Motor neuron (in vitro differentiated cells): Measurements from ENCODE around the gene TNC. TPM values are rescaled to one million over a fixed set of nuclear protein-coding genes. Genes with fewer than 3 reads are reported as not detected.
A peak's percentile ranks its signal among the peaks of the same experiment; 100 is the strongest.

Experiments
- ATAC-seq, 8 experiments: fragments of 200-7000 bp; cut with Tn5 transposase; replicated peaks in 6 of 8; 2 replicates each; pipeline ENCODE4 v1.8.0; 2021; ENCODE audit warnings: mild to moderate bottlenecking in 8 of 8, moderate library complexity in 8 of 8
- H3K27ac ChIP-seq, 2 donors: fragments of 250-450 bp; sonication (Bioruptor Pico); 2 replicates each; pipeline ENCODE4 v1.9.0; 2021; ENCODE audit warnings: antibody characterized with exemption in 2 of 2, mild to moderate bottlenecking in 2 of 2, moderate library complexity in 1 of 2
- H3K4me1 ChIP-seq, 2 donors: fragments of 250-450 bp; sonication (Bioruptor Pico); replicated peaks in 1 of 2; 2 replicates each; pipeline ENCODE4 v1.6.1; 2021; ENCODE audit warnings: antibody characterized with exemption in 2 of 2, mild to moderate bottlenecking in 2 of 2, moderate library complexity in 1 of 2
- H3K4me3 ChIP-seq, 5 donors: fragments of 250-450 bp; sonication (Bioruptor Pico); 2 replicates each; pipeline ENCODE4 v1.9.0; 2021; ENCODE audit warnings: antibody characterized with exemption in 5 of 5, mild to moderate bottlenecking in 5 of 5, moderate library complexity in 4 of 5
- WGBS, 10 experiments: fragments of 450-650 bp; shearing (Covaris generic); methylation state at CpG; one replicate each; pipeline ENCODE4 v1.0.0; 2022; 5-methylcytosine and 5-hydroxymethylcytosine counted together
- in situ Hi-C, 9 experiments: fragments of 400-800 bp; cut with MboI; loops; one replicate each; pipeline ENCODE4 v1.15.0; 2021; ENCODE audit warnings: low sequenced_read_pairs in 9 of 9, low pct_unique_long_range_greater_than_20kb in 2 of 9; ENCODE audit not compliant: unreplicated experiment in 9 of 9
- total RNA-seq, 8 experiments: library from RNA; unstranded; fragments of 300-600 nt; gene quantifications; 2 replicates each; pipeline versions ENCODE4 v1.2.3 to v1.2.4, GENCODE V29; 2022

The TNC gene
- total RNA-seq, 8 experiments from 2014 or later = 0.10 to 95.8 (median 2.6) TPM

- peaks cover 10 to 15% of the 10 kb centered on the region in 2 donors for H3K4me1 ChIP-seq
- 3 to 75% (median 24%) methylated on average over 2 to 4 of the region's 4 CpGs; no CpG with 5 or more reads in 2 of the 10 experiments for WGBS, 10 experiments
- ATAC-seq = peak in 5 of 8 experiments; percentile 18 to 88 (median 46)
- in situ Hi-C loops = no loop called here
- no peak overlapping the region for H3K4me3 ChIP-seq
- no peak overlapping the region for H3K27ac ChIP-seq
Observed at GRCh38 chr9:115146581-115147021, 28.6 kb upstream of the TNC start.

- H3K4me3 ChIP-seq = no peak overlapping the region
- whole genome bisulfite sequencing, 10 experiments = 88 to 100% (median 100%) methylated on average over 1 to 2 of the region's 2 CpGs; no CpG with 5 or more reads in 3 of the 10 experiments
- no peak for ATAC-seq
- H3K27ac ChIP-seq = no peak overlapping the region
- peaks cover 10 to 15% of the 10 kb centered on the region in 2 donors for H3K4me1 ChIP-seq
- in situ Hi-C loops = no loop called here
Observed at GRCh38 chr9:115144706-115145105, 26.7 kb upstream of the TNC start.

GRCh38 chr9:115143689-115144088 lies 25.7 kb upstream of the TNC start:
- Histone ChIP-seq H3K4me3 (no peak overlapping the region), H3K27ac (no peak overlapping the region), H3K4me1 (peaks cover 7 to 8% of the 10 kb centered on the region in 2 donors)
- in situ Hi-C loops = no loop called here
- 20 to 60% (median 50%) methylated on average over 1 to 2 of the region's 2 CpGs; no CpG with 5 or more reads in 5 of the 10 experiments for WGBS, 10 experiments
- ATAC-seq = no peak

- no peak overlapping the region for H3K27ac ChIP-seq
- in situ Hi-C loops = no loop called here
- no peak for ATAC-seq
- peaks cover under 1 to 3% of the 10 kb centered on the region in 2 donors for H3K4me1 ChIP-seq
- 40 to 92% (median 66%) methylated on average over 1 to 5 of the region's 6 CpGs; no CpG with 5 or more reads in 2 of the 10 experiments for WGBS, 10 experiments
- no peak overlapping the region for H3K4me3 ChIP-seq
Observed at GRCh38 chr9:115142517-115143270, 24.7 kb upstream of the TNC start.

- H3K27ac ChIP-seq = no peak overlapping the region
- no peak overlapping the region for H3K4me3 ChIP-seq
- ATAC-seq = no peak
- in situ Hi-C loops = no loop called here
- H3K4me1 ChIP-seq = peaks cover 0 to 3% of the 10 kb centered on the region in 2 donors
Observed at GRCh38 chr9:115142090-115142489, 24.1 kb upstream of the TNC start.

GRCh38 chr9:115141612-115142011 lies 23.7 kb upstream of the TNC start:
- H3K4me1 ChIP-seq = peaks cover 0 to 3% of the 10 kb centered on the region in 2 donors
- ATAC-seq = no peak
- H3K27ac ChIP-seq = no peak overlapping the region
- in situ Hi-C loops = no loop called here
- no peak overlapping the region for H3K4me3 ChIP-seq
- WGBS, 10 experiments = 63 to 100% (median 83%) methylated on average over 1 to 3 of the region's 3 CpGs; no CpG with 5 or more reads in 1 of the 10 experiments

- Histone ChIP-seq H3K4me1 (no peaks in the 10 kb centered on the region), H3K4me3 (no peak overlapping the region), H3K27ac (no peak overlapping the region)
- WGBS, 10 experiments = 13 to 100% (median 78%) methylated on average over 1 to 2 of the region's 2 CpGs; no CpG with 5 or more reads in 2 of the 10 experiments
- ATAC-seq = no peak
- in situ Hi-C loops = no loop called here
Observed at GRCh38 chr9:115138151-115138550, 20.2 kb upstream of the TNC start.

- Histone ChIP-seq H3K4me1 (peaks cover 0 to 4% of the 10 kb centered on the region in 2 donors), H3K27ac (no peak overlapping the region), H3K4me3 (no peak overlapping the region)
- ATAC-seq = no peak
- WGBS, 10 experiments = 60 to 100% (median 61%) methylated on average over 1 to 2 of the region's 2 CpGs; no CpG with 5 or more reads in 5 of the 10 experiments
- in situ Hi-C loops = no loop called here
Observed at GRCh38 chr9:115137526-115137925, 19.6 kb upstream of the TNC start.

DNA sequence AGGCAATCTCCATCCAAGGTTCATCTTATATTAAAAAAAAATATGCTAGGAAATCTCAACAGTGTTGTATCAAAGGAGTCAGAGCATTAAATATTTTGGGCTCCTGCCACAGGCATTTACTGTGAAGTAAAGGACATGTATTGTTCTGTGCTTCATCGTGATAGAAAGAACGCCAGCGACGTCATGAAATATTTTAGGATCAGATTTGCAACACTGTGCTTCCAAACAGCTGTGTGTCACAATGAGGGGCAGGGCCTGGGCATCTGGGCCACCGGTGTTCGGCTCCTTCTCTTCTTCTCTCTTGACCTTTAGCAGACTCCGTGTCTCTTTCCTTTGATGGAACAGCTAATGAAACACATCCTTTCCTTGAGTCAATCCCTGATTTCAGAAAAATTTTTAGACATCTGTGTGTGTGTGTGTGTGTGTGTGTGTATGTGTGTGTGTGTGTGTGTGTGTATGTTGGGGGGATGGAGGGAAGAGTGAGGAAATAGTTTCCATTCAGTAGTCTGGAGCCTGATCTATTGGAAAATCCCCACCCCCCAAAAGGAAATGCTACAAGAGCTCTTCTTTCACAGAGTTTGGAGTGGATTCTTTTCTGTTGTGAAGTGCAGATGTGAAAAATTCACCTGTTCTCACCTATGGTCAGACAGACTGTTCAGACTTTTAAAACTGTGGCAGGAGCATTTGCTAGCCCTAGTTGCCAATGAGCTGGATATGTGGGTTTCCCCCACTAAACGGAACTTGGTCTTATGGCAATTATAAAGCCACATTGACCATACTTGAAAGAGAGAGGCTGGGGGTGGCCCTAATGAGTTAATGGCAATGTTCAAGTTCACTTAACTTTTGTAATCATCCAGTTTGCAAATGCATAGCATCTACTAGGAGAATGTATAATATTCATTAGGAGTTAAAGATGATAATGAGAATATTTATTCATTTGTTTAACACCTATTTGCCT lies 18.1 kb upstream of the TNC start:
- H3K27ac ChIP-seq = no peak overlapping the region
- peaks cover 0 to 4% of the 10 kb centered on the region in 2 donors for H3K4me1 ChIP-seq
- peak in 1 of 8 experiments; percentile 27 for ATAC-seq
- 0 to 93% (median 65%) methylated on average over 1 to 7 of the region's 8 CpGs; no CpG with 5 or more reads in 2 of the 10 experiments for WGBS, 10 experiments
- in situ Hi-C loops = no loop called here
- no peak overlapping the region for H3K4me3 ChIP-seq

DNA sequence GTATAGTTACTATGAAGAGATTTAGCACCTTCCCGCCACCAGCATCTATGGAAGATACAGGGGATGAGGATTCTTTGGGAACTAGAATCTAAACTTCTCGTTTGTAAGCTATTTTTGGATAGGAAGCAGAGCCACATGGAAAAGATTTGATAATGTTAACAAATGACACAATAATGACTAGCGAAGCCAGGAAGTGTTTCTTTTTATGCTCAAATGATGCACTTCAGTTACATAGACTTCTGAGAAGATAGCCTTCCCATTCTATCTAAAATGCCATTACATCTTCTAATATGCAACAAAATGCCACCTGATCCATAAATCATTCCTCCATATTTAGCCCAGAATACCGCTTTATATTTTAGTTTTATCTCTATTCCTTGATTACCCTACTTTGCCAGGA lies 17.0 kb upstream of the TNC start:
- in situ Hi-C loops = no loop called here
- Histone ChIP-seq H3K27ac (no peak overlapping the region), H3K4me3 (no peak overlapping the region), H3K4me1 (peaks cover 0 to 4% of the 10 kb centered on the region in 2 donors)
- no peak for ATAC-seq
- WGBS, 10 experiments = 0 to 94% (median 82%) methylated on average over 2 to 3 of the region's 4 CpGs; no CpG with 5 or more reads in 3 of the 10 experiments

- Histone ChIP-seq H3K27ac (no peak overlapping the region), H3K4me3 (no peak overlapping the region), H3K4me1 (peaks cover 0 to 4% of the 10 kb centered on the region in 2 donors)
- in situ Hi-C loops = no loop called here
- WGBS, 10 experiments = 0 to 100% (median 83%) methylated on average over 1 to 2 of the region's 2 CpGs
- ATAC-seq = no peak
Observed at GRCh38 chr9:115133649-115134048, 15.7 kb upstream of the TNC start.

DNA sequence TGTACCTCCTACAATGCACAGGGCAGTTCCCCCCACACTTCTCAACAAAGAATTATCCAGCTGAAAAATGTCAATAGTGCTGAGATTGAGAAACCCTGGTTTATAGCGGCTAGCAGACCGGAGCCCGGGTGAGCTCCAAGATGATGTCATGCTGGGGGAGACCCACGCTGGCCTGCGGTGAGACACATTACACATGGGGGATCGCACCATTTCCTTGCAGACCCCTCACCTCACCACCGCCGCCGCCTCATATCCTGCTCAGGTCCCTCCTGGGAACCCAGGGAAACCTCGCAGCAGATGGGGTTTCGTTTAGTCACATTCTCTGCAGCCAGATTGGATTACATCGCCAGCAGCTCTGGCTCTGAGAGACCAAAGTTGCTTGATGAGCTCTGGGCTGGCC lies 14.7 kb upstream of the TNC start:
- Histone ChIP-seq H3K27ac (no peak overlapping the region), H3K4me1 (peaks cover 0 to 4% of the 10 kb centered on the region in 2 donors), H3K4me3 (no peak overlapping the region)
- in situ Hi-C loops = no loop called here
- peak in 5 of 8 experiments; percentile 85 to 99 (median 91) for ATAC-seq
- 20 to 100% (median 70%) methylated on average over 1 to 4 of the region's 12 CpGs; no CpG with 5 or more reads in 4 of the 10 experiments for WGBS, 10 experiments

- Histone ChIP-seq H3K4me3 (no peak overlapping the region), H3K4me1 (peaks cover 0 to 4% of the 10 kb centered on the region in 2 donors), H3K27ac (no peak overlapping the region)
- 71 to 100% (median 94%) methylated on average over 1 to 3 of the region's 3 CpGs; no CpG with 5 or more reads in 1 of the 10 experiments for WGBS, 10 experiments
- in situ Hi-C loops = no loop called here
- ATAC-seq = no peak
Observed at GRCh38 chr9:115130176-115130575, 12.2 kb upstream of the TNC start.
